ENCODE measurements around the gene MUL1. TPM values are rescaled to one million over a fixed set of nuclear protein-coding genes. Genes with fewer than 3 reads are reported as not detected.
"Not testable (repeated sequence)": the region's sequence is repeated elsewhere in the genome, so short reads cannot be mapped to it uniquely, and the experiment has no call there.

Gene MUL1
- total and polyA plus RNA-seq, 9 of the 15 experiments (the other 6 are each of a cell fraction or from before 2014, with no cell fraction given): 10.4 to 32.9 (median 19.3) TPM

- 3% methylated on average over 7 of the region's 7 CpGs for WGBS (ENCODE audit: insufficient coverage, low coverage, missing lambda C conversion rate)
- POLR2A ChIA-PET: interaction anchor here (0.7 to 1.3 kb wide), 3 partner anchors 94 to 655 kb away, joined by 3 read pairs; no protein-coding TSS in a partner anchor
- DNase-seq (ENCODE audit: extremely low read depth in 1 of 4, low spot score in 3 of 4) (peak in 1 of 4 experiments; percentile 41), ATAC-seq (peak; percentile 52; the same call in 2 of the 3 replicates)
- H3K36me3 ChIP-seq (ENCODE audit: control insufficient read depth, insufficient read depth, low read length); H3K27ac ChIP-seq (ENCODE audit: extremely low read depth, low read depth, low read length); BruUV-seq (replicated peaks); FAIRE-seq; H3K4me1 ChIP-seq (replicated peaks in 1 of 2; ENCODE audit: control insufficient read depth in 2 of 2, insufficient read depth in 2 of 2, low read length in 2 of 2); H3K9me3 ChIP-seq (replicated peaks; ENCODE audit: control insufficient read depth, insufficient read depth, low read depth, low read length); H3K4me3 ChIP-seq; H3K79me2 ChIP-seq (ENCODE audit: control insufficient read depth, insufficient read depth, low read length); H3K9me1 ChIP-seq (ENCODE audit: control insufficient read depth, insufficient read depth, low read length); H3K4me2 ChIP-seq (ENCODE audit: insufficient read depth, low read length); H3K9ac ChIP-seq (ENCODE audit: insufficient read depth in 1 of 2, low read depth in 2 of 2, low read length in 2 of 2); in situ Hi-C loops (cut with MboI); H4K20me1 ChIP-seq (replicated peaks; ENCODE audit: control insufficient read depth, insufficient read depth, low read length): not testable (repeated sequence)
- CTCF ChIA-PET (ENCODE audit: low intra/inter-chr PET ratio): interaction anchor here (0.6 to 1.6 kb wide), 3 partner anchors 144 to 599 kb away, joined by 3 read pairs; no protein-coding TSS in a partner anchor
- peak overlapping the region; percentile 25; the same call in 1 of the 2 replicates for H2AFZ ChIP-seq (ENCODE audit: low read depth, low read length)
- intact Hi-C loops (cut with micrococcal nuclease): loop anchor here (10.0 kb wide), 1 partner anchor 465 kb away; no protein-coding TSS in a partner anchor
- peaks cover 12 to 15% of the 10 kb centered on the region in 2 experiments for H3K27me3 ChIP-seq (ENCODE audit: control insufficient read depth in 2 of 2, insufficient read depth in 2 of 2, low read length in 2 of 2)
- peak; percentile 13; the same call in 1 of the 2 replicates for TF ChIP-seq CBFA2T3 (IDR thresholded peaks at IDR 0.05)
- 0 out of 2 replicates have a peak, but pooled peaks have one; percentile 64 for TF ChIP-seq CREB3 (tag; conservative IDR thresholded peaks at IDR 0.05; ENCODE audit: low read depth)
- 0 out of 2 replicates have a peak, but pooled peaks have one; percentile 57 for TF ChIP-seq CUX1 (CRISPR knock-in tag; IDR thresholded peaks at IDR 0.05)
- TF ChIP-seq FOSL1 (tag; conservative IDR thresholded peaks at IDR 0.05): 0 out of 2 replicates have a peak, but pooled peaks have one; percentile 37
- peak; percentile 42 for TF ChIP-seq MEIS2 (IDR thresholded peaks at IDR 0.05; ENCODE audit: partially characterized antibody)
- peak; percentile 21 for TF ChIP-seq DACH1 (IDR thresholded peaks at IDR 0.05; ENCODE audit: partially characterized antibody)
- peak; percentile 49; the same call in 1 of the 2 replicates for TF ChIP-seq ZNF655 (CRISPR knock-in tag; IDR thresholded peaks at IDR 0.05)
- peak; percentile 91; the same call in 1 of the 2 replicates for TF ChIP-seq PATZ1 (CRISPR knock-in tag; IDR thresholded peaks at IDR 0.05; ENCODE audit: borderline replicate concordance)
- peak; percentile 58; the same call in 1 of the 2 replicates for TF ChIP-seq CC2D1A (IDR thresholded peaks at IDR 0.05)
- TF ChIP-seq TEAD1 (CRISPR knock-in tag; IDR thresholded peaks at IDR 0.05): peak in 1 of 2 experiments; percentile 26; a peak in 2 of 4 replicates
- TF ChIP-seq MEF2D (tag; conservative IDR thresholded peaks at IDR 0.05; ENCODE audit: low read depth): peak; percentile 76; the same call in 1 of the 2 replicates
Observed at GRCh38 chr1:20519609-20520262, 11.8 kb upstream of the MUL1 start.
